ENCODE data around the gene CFAP73. TPM values are rescaled to one million over a fixed set of nuclear protein-coding genes. Genes with fewer than 3 reads are reported as not detected.

Gene CFAP73
- total RNA-seq, 1 experiment from 2014 or later: 0.10 TPM

GRCh38 chr12:113101751-113102150, 47.8 kb upstream of the CFAP73 start:
- Histone ChIP-seq H3K9me3 (ENCODE audit: control insufficient read depth, insufficient read depth, low read depth, low read length) (no peaks in the 10 kb centered on the region), H3K36me3 (ENCODE audit: control insufficient read depth, insufficient read depth, low read length) (no peaks in the 10 kb centered on the region), H3K27me3 (ENCODE audit: control insufficient read depth, insufficient read depth, low read length) (no peaks in the 10 kb centered on the region), H3K4me1 (ENCODE audit: control insufficient read depth, insufficient read depth, low read length) (peaks cover 3% of the 10 kb centered on the region; the same call in 1 of the 2 replicates), H3K4me3 (ENCODE audit: low read depth in 2 of 2, low read length in 2 of 2) (no peak overlapping the region), H3K27ac (ENCODE audit: low read length) (no peak overlapping the region)
- intact Hi-C loops (cut with micrococcal nuclease; ENCODE audit: unreplicated experiment) (no loop called here), in situ Hi-C loops (cut with HindIII; ENCODE audit: low pct_unique_long_range_greater_than_20kb, low sequenced_read_pairs) (no loop called here)
- BruUV-seq (replicated peaks): no TSS peak
- ATAC-seq (no peak), DNase-seq (ENCODE audit: low read depth, low spot score) (no peak)
- ChIA-PET POLR2A (interaction anchor here (0.6 kb wide), 1 partner anchor 122 kb away, joined by 14 read pairs; no protein-coding TSS in a partner anchor), CTCF (no interaction called here)
- TF ChIP-seq CTCF (IDR thresholded peaks at IDR 0.05): no peak
- no peak for TF ChIP-seq POLR2AphosphoS5 (IDR thresholded peaks at IDR 0.05; ENCODE audit: low read depth, low read length)
- no peak for TF ChIP-seq SIN3A (IDR thresholded peaks at IDR 0.05; ENCODE audit: borderline replicate concordance, insufficient read depth, low read depth, low read length)
- TF ChIP-seq TCF7L2 (IDR thresholded peaks at IDR 0.05; ENCODE audit: low read depth, low read length): no peak
- TF ChIP-seq REST (IDR thresholded peaks at IDR 0.05; ENCODE audit: insufficient read depth in 1 of 2, low read depth in 2 of 2, low read length in 1 of 2): no peak

GRCh38 chr12:113102811-113103210, 46.7 kb upstream of the CFAP73 start:
- peaks cover 3% of the 10 kb centered on the region; the same call in 1 of the 2 replicates for H3K4me1 ChIP-seq (ENCODE audit: control insufficient read depth, insufficient read depth, low read length)
- no peak overlapping the region for H3K4me3 ChIP-seq (ENCODE audit: low read depth in 2 of 2, low read length in 2 of 2)
- H3K36me3 ChIP-seq (ENCODE audit: control insufficient read depth, insufficient read depth, low read length): no peaks in the 10 kb centered on the region
- ChIA-PET POLR2A (no interaction called here), CTCF (no interaction called here)
- H3K9me3 ChIP-seq (ENCODE audit: control insufficient read depth, insufficient read depth, low read depth, low read length): no peaks in the 10 kb centered on the region
- TF ChIP-seq TCF7L2 (IDR thresholded peaks at IDR 0.05; ENCODE audit: low read depth, low read length): no peak
- TF ChIP-seq POLR2AphosphoS5 (IDR thresholded peaks at IDR 0.05; ENCODE audit: low read depth, low read length): no peak
- TF ChIP-seq REST (IDR thresholded peaks at IDR 0.05; ENCODE audit: insufficient read depth in 1 of 2, low read depth in 2 of 2, low read length in 1 of 2): no peak
- no peak overlapping the region for H3K27ac ChIP-seq (ENCODE audit: low read length)
- in situ Hi-C loops (cut with HindIII; ENCODE audit: low pct_unique_long_range_greater_than_20kb, low sequenced_read_pairs): no loop called here
- no peak for ATAC-seq
- no peak for DNase-seq (ENCODE audit: low read depth, low spot score)
- intact Hi-C loops (cut with micrococcal nuclease; ENCODE audit: unreplicated experiment): no loop called here
- no peaks in the 10 kb centered on the region for H3K27me3 ChIP-seq (ENCODE audit: control insufficient read depth, insufficient read depth, low read length)
- no TSS peak for BruUV-seq (replicated peaks)
